Left lobe of liver (tissue), 1 donor: ENCODE measurements around the gene MSL3. TPM values are rescaled to one million over a fixed set of nuclear protein-coding genes. Genes with fewer than 3 reads are reported as not detected.

Source experiments
- total RNA-seq: library from RNA; stranded (reverse); gene quantifications from one replicate; pipeline ENCODE4 v1.2.1, GENCODE V29; 2021
- donor health status: DM: no; HTN: yes; CAD: no.

MSL3 gene
- total RNA-seq, 1 donor from 2014 or later: 9.7 TPM

Other genes starting within 250 kb of the MSL3 start
- gene ARHGAP6, start 92.3 kb upstream of the MSL3 start, total RNA-seq: 0.65 TPM